Non-pigmented ciliary epithelial cell (primary cell): Measurements from ENCODE around the gene FGFR2.

Source experiments
- DNase-seq: peaks from one replicate; pipeline ENCODE4 v3.0.0-alpha.2; 2010; ENCODE audit warnings: low read depth

The FGFR2 gene

GRCh38 chr10:121452581-121452980 lies 145.7 kb downstream of the FGFR2 start:
- no peak for DNase-seq

GRCh38 chr10:121450247-121450646 lies 148.0 kb downstream of the FGFR2 start:
- DNase-seq, result no peak

GRCh38 chr10:121449482-121449924 lies 148.7 kb downstream of the FGFR2 start:
- no peak for DNase-seq

- no peak for DNase-seq
These were observed 149.3 kb downstream of the FGFR2 start for GRCh38 chr10:121448766-121449421.

- no peak for DNase-seq
These were observed 153.6 kb downstream of the FGFR2 start for GRCh38 chr10:121444520-121445165.

- DNase-seq, result no peak
These were observed 155.9 kb downstream of the FGFR2 start for GRCh38 chr10:121442086-121442935.

- DNase-seq, result no peak
These were observed 157.8 kb downstream of the FGFR2 start for GRCh38 chr10:121440461-121440860.

- DNase-seq, result no peak
These were observed 159.9 kb downstream of the FGFR2 start for GRCh38 chr10:121438333-121438732.

GRCh38 chr10:121437596-121437995 lies 160.6 kb downstream of the FGFR2 start:
- DNase-seq, result no peak

GRCh38 chr10:121436630-121437341 lies 161.5 kb downstream of the FGFR2 start:
- no peak for DNase-seq

GRCh38 chr10:121436281-121436629 lies 162.0 kb downstream of the FGFR2 start:
- DNase-seq, result no peak

- no peak for DNase-seq
These were observed 163.0 kb downstream of the FGFR2 start for GRCh38 chr10:121435099-121435875.

- no peak for DNase-seq
These were observed 164.3 kb downstream of the FGFR2 start for GRCh38 chr10:121433965-121434364.

- DNase-seq, result no peak
These were observed 169.4 kb downstream of the FGFR2 start for GRCh38 chr10:121428867-121429266.
